Keratinocyte (primary cell): Measurements from ENCODE around the gene KIRREL2. TPM values are rescaled to one million over a fixed set of nuclear protein-coding genes. Genes with fewer than 3 reads are reported as not detected.
"Not testable (repeated sequence)": the region's sequence is repeated elsewhere in the genome, so short reads cannot be mapped to it uniquely, and the experiment has no call there.

ENCODE experiments used
- DNase-seq: peaks from one replicate; pipeline ENCODE4 v3.0.0-alpha.2; 2011; ENCODE audit warnings: low read depth, missing footprints, low spot score
- FAIRE-seq: peaks from 2 replicates; lab custom pipeline; 2011; peaks lifted over from hg19 to GRCh38; lab: Jason Lieb, UNC
- H2AFZ ChIP-seq: 2 replicates; pipeline ENCODE4 v1.6.0; 2012; ENCODE audit warnings: low read length, control low read depth, inconsistent platforms; ENCODE audit not compliant: control insufficient read depth
- H3K27ac ChIP-seq: 2 replicates; pipeline ENCODE4 v1.5.1; 2011; ENCODE audit warnings: low read length; ENCODE audit not compliant: control insufficient read depth, insufficient read depth
- H3K27me3 ChIP-seq: 3 replicates; pipeline ENCODE4 v1.6.0; 2011; ENCODE audit warnings: low read length; ENCODE audit not compliant: control insufficient read depth, insufficient read depth; ENCODE audit errors: extremely low read depth
- H3K36me3 ChIP-seq, 2 experiments: 2 replicates in 1 of 2; 3 replicates in 1 of 2; pipeline ENCODE4 v1.5.1; 2011; ENCODE audit warnings: low read length in 2 of 2, mild to moderate bottlenecking in 1 of 2; ENCODE audit not compliant: control insufficient read depth in 2 of 2, insufficient read depth in 2 of 2; ENCODE audit errors: extremely low read depth in 1 of 2
- H3K4me1 ChIP-seq: 3 replicates; pipeline ENCODE4 v1.5.1; 2011; ENCODE audit warnings: low read length; ENCODE audit not compliant: control insufficient read depth, insufficient read depth; ENCODE audit errors: extremely low read depth
- H3K4me2 ChIP-seq: 3 replicates; pipeline ENCODE4 v1.6.0; 2011; ENCODE audit warnings: low read depth, low read length; ENCODE audit not compliant: control insufficient read depth, insufficient read depth; ENCODE audit errors: extremely low read depth
- H3K4me3 ChIP-seq, 3 experiments: fragments of 200-600 bp in 1 of 3; sonication (generic) in 1 of 3; 2 replicates in 2 of 3; 3 replicates in 1 of 3; pipeline ENCODE4 v1.5.1; 2011 to 2016; ENCODE audit warnings: low read length in 3 of 3, mild to moderate bottlenecking in 3 of 3, control low read depth in 2 of 3, inconsistent platforms in 1 of 3, low read depth in 1 of 3, mixed read lengths in 1 of 3, mixed run types in 1 of 3, moderate library complexity in 1 of 3; ENCODE audit not compliant: control insufficient read depth in 2 of 3, insufficient read depth in 2 of 3; ENCODE audit errors: extremely low read depth in 1 of 3
- H3K79me2 ChIP-seq: 2 replicates; pipeline ENCODE4 v1.6.0; 2012; ENCODE audit warnings: low read length; ENCODE audit not compliant: control insufficient read depth, insufficient read depth
- H3K9ac ChIP-seq: 3 replicates; pipeline ENCODE4 v1.6.0; 2011; ENCODE audit warnings: low read length; ENCODE audit not compliant: control insufficient read depth, insufficient read depth; ENCODE audit errors: extremely low read depth
- H3K9me1 ChIP-seq: 3 replicates; pipeline ENCODE4 v1.6.0; 2011; ENCODE audit warnings: low read length; ENCODE audit not compliant: control insufficient read depth, insufficient read depth; ENCODE audit errors: extremely low read depth
- H3K9me3 ChIP-seq: 2 replicates; pipeline ENCODE4 v1.5.1; 2012; ENCODE audit warnings: low read depth, low read length; ENCODE audit not compliant: control insufficient read depth
- H4K20me1 ChIP-seq: 3 replicates; pipeline ENCODE4 v1.6.0; 2011; ENCODE audit warnings: low read length; ENCODE audit not compliant: control insufficient read depth, insufficient read depth; ENCODE audit errors: extremely low read depth
- EZH2 ChIP-seq: IDR thresholded peaks from one replicate; pipeline ENCODE4 v1.6.1; 2012; ENCODE audit warnings: inconsistent platforms, mild to moderate bottlenecking, low read length, moderate library complexity
- dilution Hi-C: fragments of 300-500 bp; cut with MboI; formaldehyde crosslinking; loops from one replicate; pipeline ENCODE4 v1.7.0; 2020; ENCODE audit warnings: low sequenced_read_pairs; ENCODE audit not compliant: extremely low pct_ligation_motif_present
- polyA plus RNA-seq, 5 experiments: library from polyadenylated mRNA; depleted of rRNA in 3 of 5; stranded (reverse) in 3 of 5; stranded (forward) in 1 of 5; unstranded in 1 of 5; fragments of >200 nt; gene quantifications; 1 replicate in 1 of 5; 2 replicates in 3 of 5; 3 replicates in 1 of 5; pipeline versions ENCODE4 v1.2.1 to v1.2.3, GENCODE V29; 2011 to 2012; ENCODE audit warnings: missing spikeins in 2 of 5, low read depth in 1 of 5, low replicate concordance in 1 of 5
- TF ChIP-seq, protein P1 (sequence below), 3 experiments: IDR thresholded peaks in 1 of 3; conservative IDR thresholded peaks in 1 of 3; optimal IDR thresholded peaks in 1 of 3; 2 replicates in 2 of 3; 3 replicates in 1 of 3; pipeline versions ENCODE3 to v1.5.1; 2011; ENCODE audit warnings: low read length in 3 of 3, mild to moderate bottlenecking in 3 of 3, moderate library complexity in 2 of 3, control low read depth in 1 of 3, inconsistent platforms in 1 of 3; ENCODE audit not compliant: insufficient read depth in 2 of 3; ENCODE audit errors: extremely low read depth in 1 of 3

KIRREL2 gene
- polyA plus RNA-seq, 1 donor (not counting 4 experiments of a cell fraction or from before 2014, with no cell fraction given) = not detected

DNA sequence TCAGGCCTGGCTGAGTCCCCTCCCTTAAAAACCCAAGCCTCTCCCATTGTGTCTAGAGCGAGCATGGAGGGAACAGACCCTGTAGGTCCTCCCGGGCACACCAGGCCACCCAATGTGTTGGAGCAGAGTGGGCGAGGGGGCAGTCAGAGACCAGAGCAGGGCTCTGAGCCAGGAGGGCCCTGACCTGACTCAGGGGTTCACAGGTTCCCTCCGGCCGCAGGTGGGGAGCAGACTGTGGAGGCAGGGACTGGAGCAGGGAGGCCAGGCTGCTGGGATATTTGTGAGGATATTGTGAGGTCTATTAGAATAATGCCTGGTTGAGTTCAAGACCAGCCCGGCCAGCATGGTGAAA is 52.9 kb downstream of the KIRREL2 start:
- no peaks in the 10 kb centered on the region for H3K79me2 ChIP-seq
- no peak overlapping the region for H2AFZ ChIP-seq
- no peaks in the 10 kb centered on the region for H4K20me1 ChIP-seq
- H3K27ac ChIP-seq = no peak overlapping the region
- DNase-seq (no peak), FAIRE-seq (no peak)
- no peaks in the 10 kb centered on the region for H3K27me3 ChIP-seq
- no peak overlapping the region for H3K4me3 ChIP-seq
- no peaks in the 10 kb centered on the region for H3K36me3 ChIP-seq
- dilution Hi-C loops = no loop called here
- H3K9me1 ChIP-seq = no peaks in the 10 kb centered on the region
- H3K4me1 ChIP-seq = no peaks in the 10 kb centered on the region
- H3K4me2 ChIP-seq = no peak overlapping the region
- no peaks in the 10 kb centered on the region for H3K9me3 ChIP-seq
- no peak overlapping the region for H3K9ac ChIP-seq
- TF ChIP-seq, protein P1, sequence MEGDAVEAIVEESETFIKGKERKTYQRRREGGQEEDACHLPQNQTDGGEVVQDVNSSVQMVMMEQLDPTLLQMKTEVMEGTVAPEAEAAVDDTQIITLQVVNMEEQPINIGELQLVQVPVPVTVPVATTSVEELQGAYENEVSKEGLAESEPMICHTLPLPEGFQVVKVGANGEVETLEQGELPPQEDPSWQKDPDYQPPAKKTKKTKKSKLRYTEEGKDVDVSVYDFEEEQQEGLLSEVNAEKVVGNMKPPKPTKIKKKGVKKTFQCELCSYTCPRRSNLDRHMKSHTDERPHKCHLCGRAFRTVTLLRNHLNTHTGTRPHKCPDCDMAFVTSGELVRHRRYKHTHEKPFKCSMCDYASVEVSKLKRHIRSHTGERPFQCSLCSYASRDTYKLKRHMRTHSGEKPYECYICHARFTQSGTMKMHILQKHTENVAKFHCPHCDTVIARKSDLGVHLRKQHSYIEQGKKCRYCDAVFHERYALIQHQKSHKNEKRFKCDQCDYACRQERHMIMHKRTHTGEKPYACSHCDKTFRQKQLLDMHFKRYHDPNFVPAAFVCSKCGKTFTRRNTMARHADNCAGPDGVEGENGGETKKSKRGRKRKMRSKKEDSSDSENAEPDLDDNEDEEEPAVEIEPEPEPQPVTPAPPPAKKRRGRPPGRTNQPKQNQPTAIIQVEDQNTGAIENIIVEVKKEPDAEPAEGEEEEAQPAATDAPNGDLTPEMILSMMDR (optimal IDR thresholded peaks at IDR 0.05 in 1 of 3, IDR thresholded peaks at IDR 0.05 in 1 of 3, conservative IDR thresholded peaks at IDR 0.05 in 1 of 3; ENCODE audit: extremely low read depth in 1 of 3, insufficient read depth in 2 of 3, low read length in 3 of 3) = no peak
- TF ChIP-seq EZH2 = no peak

- DNase-seq, H3K79me2 ChIP-seq, FAIRE-seq, H3K27ac ChIP-seq, H3K27me3 ChIP-seq, H3K9me1 ChIP-seq, H4K20me1 ChIP-seq, H3K9me3 ChIP-seq, H3K4me2 ChIP-seq, H3K36me3 ChIP-seq, H3K9ac ChIP-seq, H3K4me3 ChIP-seq, H2AFZ ChIP-seq, H3K4me1 ChIP-seq, dilution Hi-C loops: not testable (repeated sequence)
Measured at GRCh38 chr19:35910355-35910754, 53.6 kb downstream of the KIRREL2 start.

DNA sequence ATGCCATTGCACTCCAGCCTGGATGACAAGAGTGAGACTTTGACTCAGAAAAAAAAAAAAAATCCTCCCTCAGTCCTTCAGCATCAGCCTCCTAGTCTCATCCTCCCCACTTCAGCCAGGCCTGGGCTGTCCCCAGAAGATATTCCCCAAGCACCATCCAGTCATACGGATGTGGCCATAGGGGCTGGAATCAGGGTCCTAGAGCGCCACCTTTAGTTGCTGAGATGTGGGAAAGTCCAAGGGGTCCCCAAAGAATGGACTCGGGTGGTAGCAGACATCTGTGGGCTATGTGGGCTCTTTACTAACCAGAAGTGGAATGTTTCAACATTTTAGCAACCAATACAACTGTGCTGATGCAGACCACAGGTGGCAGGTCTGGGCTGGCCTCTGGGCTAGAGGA is 54.5 kb downstream of the KIRREL2 start:
- Histone ChIP-seq H3K9me1 (no peaks in the 10 kb centered on the region), H3K36me3 (no peaks in the 10 kb centered on the region), H3K4me3 (no peak overlapping the region), H3K4me2 (no peak overlapping the region), H3K27ac (no peak overlapping the region), H3K4me1 (no peaks in the 10 kb centered on the region), H3K27me3 (no peaks in the 10 kb centered on the region), H3K9ac (no peak overlapping the region), H3K9me3 (no peaks in the 10 kb centered on the region), H3K79me2 (no peaks in the 10 kb centered on the region), H2AFZ (no peak overlapping the region), H4K20me1 (no peaks in the 10 kb centered on the region)
- DNase-seq (no peak), FAIRE-seq (no peak)
- TF ChIP-seq, protein P1 (optimal IDR thresholded peaks at IDR 0.05 in 1 of 3, IDR thresholded peaks at IDR 0.05 in 1 of 3, conservative IDR thresholded peaks at IDR 0.05 in 1 of 3; ENCODE audit: extremely low read depth in 1 of 3, insufficient read depth in 2 of 3, low read length in 3 of 3) = no peak
- TF ChIP-seq EZH2 = no peak
- dilution Hi-C loops = no loop called here
